Calu3 (cell line): ENCODE data around the gene PHF19. TPM values are rescaled to one million over a fixed set of nuclear protein-coding genes. Genes with fewer than 3 reads are reported as not detected.

ENCODE experiments used
- BruUV-seq: library from RNA; stranded (reverse); fragments of 400-500 nt; replicated peaks from 2 replicates; lab custom pipeline; 2021; lab: Mats Ljungman, UMichigan
- CTCF ChIA-PET: fragments of 300-600 bp; sonication (Branson Sonifier 250); formaldehyde crosslinking; loops from one replicate; lab custom pipeline; 2022; ENCODE audit warnings: antibody characterized with exemption; lab: Charles Lee
- DNase-seq: peaks from one replicate; pipeline ENCODE4 v3.0.0; 2022
- H3K27ac Mint-ChIP-seq: one replicate; pipeline ENCODE4 v1.8.0; 2022; ENCODE audit warnings: mixed read lengths; ENCODE audit not compliant: unreplicated experiment
- H3K27me3 Mint-ChIP-seq: one replicate; pipeline ENCODE4 v1.8.0; 2022; ENCODE audit warnings: mixed read lengths; ENCODE audit not compliant: unreplicated experiment
- H3K36me3 Mint-ChIP-seq: one replicate; pipeline ENCODE4 v1.8.0; 2022; ENCODE audit warnings: mild to moderate bottlenecking, moderate library complexity, mixed read lengths; ENCODE audit not compliant: insufficient read depth, unreplicated experiment
- H3K4me1 Mint-ChIP-seq: one replicate; pipeline ENCODE4 v1.8.0; 2022; ENCODE audit warnings: mild to moderate bottlenecking, low read depth, mixed read lengths; ENCODE audit not compliant: unreplicated experiment
- H3K4me3 Mint-ChIP-seq: one replicate; pipeline ENCODE4 v1.8.0; 2022; ENCODE audit warnings: mild to moderate bottlenecking, low read depth, moderate library complexity, mixed read lengths; ENCODE audit not compliant: unreplicated experiment
- H3K9me3 Mint-ChIP-seq: one replicate; pipeline ENCODE4 v1.8.0; 2022; ENCODE audit warnings: low read depth, mixed read lengths; ENCODE audit not compliant: unreplicated experiment
- intact Hi-C: fragments of 100-400 bp; cut with micrococcal nuclease; formaldehyde crosslinking; loops from one replicate; pipeline ENCODE4 v1.10.0; 2022; ENCODE audit not compliant: unreplicated experiment
- total RNA-seq: library from RNA; stranded (reverse); gene quantifications from 2 replicates; pipeline ENCODE4 v1.2.3, GENCODE V29; 2022
- TF ChIP-seq, protein P1 (sequence below): fragments of 200-600 bp; IDR thresholded peaks from one replicate; pipeline ENCODE4 v1.8.0; 2022; ENCODE audit warnings: antibody characterized with exemption; ENCODE audit not compliant: unreplicated experiment

PHF19 gene
- total RNA-seq, 1 experiment from 2014 or later, result 44.5 TPM

DNA sequence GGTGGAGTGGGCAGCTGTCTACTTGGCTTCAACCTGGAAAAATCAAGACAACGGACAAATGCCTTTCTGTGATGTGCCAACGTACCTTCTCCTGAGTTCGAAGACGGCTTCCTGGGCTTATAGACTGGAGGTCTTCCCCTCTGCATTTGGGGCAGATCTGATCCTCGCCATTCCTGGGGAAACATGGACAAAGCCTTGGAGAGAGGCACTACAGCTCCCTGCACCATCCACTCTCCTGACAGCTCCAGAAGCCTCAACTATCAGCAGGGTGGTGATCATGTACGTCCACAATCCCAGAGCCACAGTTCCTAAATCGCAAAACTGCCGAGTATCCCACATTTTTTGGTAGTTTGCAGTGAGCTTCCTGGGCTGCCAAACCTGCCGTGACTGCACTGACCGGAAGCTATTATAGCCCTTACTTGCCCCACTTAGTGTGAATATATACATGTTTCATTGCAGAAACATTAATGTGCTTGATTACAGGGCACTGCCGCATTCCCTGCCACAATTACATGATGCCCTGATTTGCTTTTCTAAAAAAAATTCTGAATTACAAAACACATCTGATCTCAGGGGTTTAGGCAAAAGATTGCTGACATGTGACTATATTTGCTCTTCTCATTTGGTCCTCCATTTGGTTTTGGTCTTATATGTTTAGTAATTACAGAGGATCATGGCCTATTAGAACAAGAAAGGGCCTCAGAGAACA, 46.8 kb upstream of the PHF19 start:
- CTCF ChIA-PET, result no interaction called here
- no peaks in the 10 kb centered on the region for H3K36me3 Mint-ChIP-seq
- H3K27me3 Mint-ChIP-seq, result no peaks in the 10 kb centered on the region
- no peak for DNase-seq
- peaks cover 9% of the 10 kb centered on the region for H3K4me1 Mint-ChIP-seq
- TF ChIP-seq, protein P1, sequence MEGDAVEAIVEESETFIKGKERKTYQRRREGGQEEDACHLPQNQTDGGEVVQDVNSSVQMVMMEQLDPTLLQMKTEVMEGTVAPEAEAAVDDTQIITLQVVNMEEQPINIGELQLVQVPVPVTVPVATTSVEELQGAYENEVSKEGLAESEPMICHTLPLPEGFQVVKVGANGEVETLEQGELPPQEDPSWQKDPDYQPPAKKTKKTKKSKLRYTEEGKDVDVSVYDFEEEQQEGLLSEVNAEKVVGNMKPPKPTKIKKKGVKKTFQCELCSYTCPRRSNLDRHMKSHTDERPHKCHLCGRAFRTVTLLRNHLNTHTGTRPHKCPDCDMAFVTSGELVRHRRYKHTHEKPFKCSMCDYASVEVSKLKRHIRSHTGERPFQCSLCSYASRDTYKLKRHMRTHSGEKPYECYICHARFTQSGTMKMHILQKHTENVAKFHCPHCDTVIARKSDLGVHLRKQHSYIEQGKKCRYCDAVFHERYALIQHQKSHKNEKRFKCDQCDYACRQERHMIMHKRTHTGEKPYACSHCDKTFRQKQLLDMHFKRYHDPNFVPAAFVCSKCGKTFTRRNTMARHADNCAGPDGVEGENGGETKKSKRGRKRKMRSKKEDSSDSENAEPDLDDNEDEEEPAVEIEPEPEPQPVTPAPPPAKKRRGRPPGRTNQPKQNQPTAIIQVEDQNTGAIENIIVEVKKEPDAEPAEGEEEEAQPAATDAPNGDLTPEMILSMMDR, result no peak
- no TSS peak for BruUV-seq
- no peak overlapping the region for H3K27ac Mint-ChIP-seq
- intact Hi-C loops, result no loop called here
- no peaks in the 10 kb centered on the region for H3K9me3 Mint-ChIP-seq
- H3K4me3 Mint-ChIP-seq, result no peak overlapping the region

DNA sequence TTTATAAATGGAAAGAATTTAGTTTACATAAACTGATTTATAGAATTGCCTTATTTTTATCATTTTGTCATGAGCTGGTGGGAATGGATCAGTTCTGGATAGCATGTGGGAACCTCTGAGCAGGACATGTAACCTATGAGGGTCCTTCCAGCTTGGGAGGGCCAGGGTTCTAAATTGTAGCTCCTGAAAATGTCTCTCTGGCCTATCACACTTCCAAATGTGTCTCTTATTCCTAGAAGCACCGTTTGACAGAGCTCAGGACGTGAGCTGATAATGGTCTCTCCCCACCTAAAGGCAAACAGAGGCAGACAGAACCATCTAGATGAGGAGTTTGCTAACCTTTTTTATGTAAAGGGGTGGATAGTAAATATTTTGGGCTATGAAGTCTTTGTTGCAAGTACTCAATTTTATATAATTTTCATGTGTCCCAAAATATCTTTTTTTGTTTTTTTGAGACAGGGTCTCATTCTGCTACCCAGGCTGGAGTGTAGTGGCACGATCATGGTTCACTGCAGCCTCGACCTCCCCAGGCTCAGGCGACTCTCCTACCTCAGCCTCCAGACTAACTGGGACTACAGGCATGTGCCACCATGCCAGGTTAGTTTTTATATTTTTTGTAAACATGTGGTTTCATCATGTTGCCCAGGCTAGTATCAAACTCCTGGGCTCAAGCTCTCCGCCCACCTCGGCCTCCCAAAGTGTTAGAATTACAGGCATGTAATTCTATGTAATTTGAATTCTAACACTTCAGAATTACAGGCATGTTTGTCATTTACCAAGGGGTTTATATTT, 45.6 kb upstream of the PHF19 start:
- Mint-ChIP-seq H3K36me3 (no peaks in the 10 kb centered on the region), H3K27me3 (no peaks in the 10 kb centered on the region), H3K9me3 (no peaks in the 10 kb centered on the region), H3K4me1 (no peaks in the 10 kb centered on the region), H3K27ac (no peak overlapping the region), H3K4me3 (no peak overlapping the region)
- DNase-seq, result no peak
- CTCF ChIA-PET, result no interaction called here
- no TSS peak for BruUV-seq
- intact Hi-C loops, result no loop called here
- TF ChIP-seq, protein P1, result no peak

DNA sequence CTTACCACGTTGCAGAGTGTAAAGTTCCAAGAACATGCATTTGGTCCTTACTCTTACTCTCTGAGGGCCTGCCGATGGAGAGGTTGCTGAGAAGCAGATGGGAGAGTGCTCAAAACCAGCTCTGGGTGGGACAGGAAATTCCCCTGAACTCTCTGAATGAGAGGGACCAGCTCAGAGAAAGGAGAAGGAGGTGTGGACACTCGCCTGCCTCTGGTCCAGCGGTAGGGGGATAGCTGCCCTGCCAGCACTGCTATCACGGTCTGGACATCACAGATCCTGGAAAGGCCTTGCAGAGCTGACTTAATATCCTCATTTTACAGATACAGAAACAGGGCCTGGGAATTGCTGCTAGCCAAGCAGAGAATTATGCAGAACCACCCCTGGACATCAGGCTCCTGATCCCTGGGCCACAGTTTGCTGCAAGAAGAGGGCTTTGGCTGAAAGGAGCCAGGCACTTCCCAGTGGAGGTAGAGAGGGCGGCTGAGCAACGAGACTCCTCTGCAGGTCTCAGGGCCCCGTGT, 44.7 kb upstream of the PHF19 start:
- Mint-ChIP-seq H3K27ac (no peak overlapping the region), H3K36me3 (no peaks in the 10 kb centered on the region), H3K4me1 (no peaks in the 10 kb centered on the region), H3K9me3 (no peaks in the 10 kb centered on the region), H3K27me3 (no peaks in the 10 kb centered on the region), H3K4me3 (no peak overlapping the region)
- no TSS peak for BruUV-seq
- TF ChIP-seq, protein P1, result no peak
- intact Hi-C loops, result no loop called here
- CTCF ChIA-PET, result no interaction called here
- DNase-seq, result no peak

DNA sequence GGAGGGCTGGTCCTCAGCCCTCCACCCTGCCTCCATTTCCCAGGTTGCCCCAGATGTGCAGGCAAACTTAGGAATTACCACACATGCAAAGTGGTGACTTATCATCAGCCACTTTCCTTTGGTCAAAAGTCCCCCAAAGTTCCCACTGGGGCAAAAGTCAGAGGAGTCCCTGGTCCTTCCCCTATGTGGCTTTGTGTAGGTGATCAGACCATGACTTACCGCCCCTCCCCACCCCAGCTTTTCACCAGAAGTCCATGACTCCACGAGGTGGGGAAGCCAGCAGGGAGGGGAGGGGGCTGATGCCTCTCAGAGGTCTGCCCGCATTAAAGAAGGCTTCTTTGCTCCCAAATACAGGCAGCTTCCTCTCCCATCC, 43.8 kb upstream of the PHF19 start:
- no peak overlapping the region for H3K4me3 Mint-ChIP-seq
- H3K27ac Mint-ChIP-seq, result no peak overlapping the region
- H3K27me3 Mint-ChIP-seq, result no peaks in the 10 kb centered on the region
- TF ChIP-seq, protein P1, result no peak
- no peak for DNase-seq
- no peaks in the 10 kb centered on the region for H3K36me3 Mint-ChIP-seq
- no peaks in the 10 kb centered on the region for H3K9me3 Mint-ChIP-seq
- intact Hi-C loops, result no loop called here
- BruUV-seq, result no TSS peak
- CTCF ChIA-PET, result no interaction called here
- no peaks in the 10 kb centered on the region for H3K4me1 Mint-ChIP-seq
